Osteoblast (primary cell): ENCODE results near the gene MCF2L. TPM values are rescaled to one million over a fixed set of nuclear protein-coding genes. Genes with fewer than 3 reads are reported as not detected.

Experiments used
- DNase-seq: peaks from one replicate; pipeline ENCODE4 v3.0.0; 2011; ENCODE audit warnings: low spot score, mixed read lengths; ENCODE audit not compliant: insufficient read length; ENCODE audit errors: missing footprints
- H2AFZ ChIP-seq: 2 replicates; pipeline ENCODE4 v1.6.0; 2011; ENCODE audit warnings: mild to moderate bottlenecking, low read length
- H3K27ac ChIP-seq: 2 replicates; pipeline ENCODE4 v1.5.1; 2011; ENCODE audit warnings: mild to moderate bottlenecking, low read depth, low read length, moderate library complexity
- H3K27me3 ChIP-seq: 2 replicates; pipeline ENCODE4 v1.6.0; 2012; ENCODE audit warnings: mild to moderate bottlenecking, control low read depth, inconsistent platforms, low read length, moderate library complexity; ENCODE audit not compliant: insufficient read depth
- H3K36me3 ChIP-seq: 2 replicates; pipeline ENCODE4 v1.5.1; 2011; ENCODE audit warnings: mild to moderate bottlenecking, low read length, control low read depth, moderate library complexity; ENCODE audit not compliant: insufficient read depth
- H3K4me1 ChIP-seq: 2 replicates; pipeline ENCODE4 v1.5.1; 2011; ENCODE audit warnings: mild to moderate bottlenecking, low read length, control low read depth, moderate library complexity; ENCODE audit not compliant: insufficient read depth
- H3K4me2 ChIP-seq: 2 replicates; pipeline ENCODE4 v1.6.0; 2011; ENCODE audit warnings: mild to moderate bottlenecking, low read length; ENCODE audit not compliant: insufficient read depth
- H3K4me3 ChIP-seq: fragments of 200-600 bp; sonication (generic); 3 replicates; pipeline ENCODE4 v1.5.1; 2012; ENCODE audit warnings: mild to moderate bottlenecking, low read length, inconsistent platforms; ENCODE audit not compliant: insufficient read depth
- H3K79me2 ChIP-seq: 2 replicates; pipeline ENCODE4 v1.6.0; 2012; ENCODE audit warnings: mild to moderate bottlenecking, low read length, control low read depth, inconsistent platforms; ENCODE audit not compliant: insufficient read depth
- H3K9me3 ChIP-seq: 2 replicates; pipeline ENCODE4 v1.5.1; 2011; ENCODE audit warnings: low read depth, low read length, control low read depth
- H4K20me1 ChIP-seq: 2 replicates; pipeline ENCODE4 v1.6.0; 2012; ENCODE audit warnings: mild to moderate bottlenecking, low read length, control low read depth; ENCODE audit not compliant: insufficient read depth
- CTCF ChIP-seq: IDR thresholded peaks from 2 replicates; pipeline ENCODE4 v1.5.1; 2011; ENCODE audit warnings: mild to moderate bottlenecking, low read depth, low read length, moderate library complexity; ENCODE audit errors: extremely low read depth
- total RNA-seq: library from RNA; depleted of rRNA; stranded (reverse); fragments of >200 nt; gene quantifications from 2 replicates; pipeline ENCODE4 v1.2.3, GENCODE V29; 2012

MCF2L gene
- total RNA-seq, 1 donor: 6.5 TPM

GRCh38 chr13:112947796-112948195, 21.2 kb upstream of the MCF2L start:
- peaks cover 67% of the 10 kb centered on the region for H3K27me3 ChIP-seq
- no peak overlapping the region for H3K4me2 ChIP-seq
- peaks cover 5% of the 10 kb centered on the region for H3K4me1 ChIP-seq
- H3K36me3 ChIP-seq: no peaks in the 10 kb centered on the region
- no peak overlapping the region for H3K4me3 ChIP-seq
- no peaks in the 10 kb centered on the region for H4K20me1 ChIP-seq
- H3K27ac ChIP-seq: no peak overlapping the region
- no peak overlapping the region for H2AFZ ChIP-seq
- no peaks in the 10 kb centered on the region for H3K9me3 ChIP-seq
- H3K79me2 ChIP-seq: no peaks in the 10 kb centered on the region
- TF ChIP-seq CTCF: no peak
- DNase-seq: no peak

- H3K79me2 ChIP-seq: no peaks in the 10 kb centered on the region
- no peak overlapping the region for H3K27ac ChIP-seq
- peaks cover 62% of the 10 kb centered on the region for H3K27me3 ChIP-seq
- H3K4me3 ChIP-seq: no peak overlapping the region
- no peak overlapping the region for H2AFZ ChIP-seq
- TF ChIP-seq CTCF: no peak
- H3K9me3 ChIP-seq: no peaks in the 10 kb centered on the region
- no peaks in the 10 kb centered on the region for H3K4me1 ChIP-seq
- H3K36me3 ChIP-seq: no peaks in the 10 kb centered on the region
- H4K20me1 ChIP-seq: no peaks in the 10 kb centered on the region
- DNase-seq: no peak
- H3K4me2 ChIP-seq: no peak overlapping the region
These were observed 17.2 kb upstream of the MCF2L start for GRCh38 chr13:112951674-112952371.

- Histone ChIP-seq H2AFZ (no peak overlapping the region), H3K4me3 (no peak overlapping the region), H3K79me2 (no peaks in the 10 kb centered on the region), H3K4me2 (no peak overlapping the region), H4K20me1 (no peaks in the 10 kb centered on the region), H3K27me3 (peaks cover 58% of the 10 kb centered on the region), H3K27ac (no peak overlapping the region), H3K36me3 (no peaks in the 10 kb centered on the region), H3K9me3 (no peaks in the 10 kb centered on the region), H3K4me1 (no peaks in the 10 kb centered on the region)
- no peak for TF ChIP-seq CTCF
- no peak for DNase-seq
These were observed 16.1 kb upstream of the MCF2L start for GRCh38 chr13:112952759-112953551.
